Psoas muscle (tissue), 8 donors: ENCODE data around the gene ZHX3. TPM values are rescaled to one million over a fixed set of nuclear protein-coding genes. Genes with fewer than 3 reads are reported as not detected.
A peak's percentile ranks its signal among the peaks of the same experiment; 100 is the strongest.

ENCODE experiments used
- ATAC-seq, 4 donors: fragments of 200-7000 bp; cut with Tn5 transposase; one replicate each; pipeline ENCODE4 v1.9.1; 2020; ENCODE audit warnings: moderate library complexity in 3 of 4, mild to moderate bottlenecking in 2 of 4
- DNase-seq, 2 donors: peaks; one replicate each; pipeline ENCODE4 v3.0.0-alpha.2; 2020
- H3K27ac ChIP-seq: fragments of 200-600 bp; one replicate; pipeline ENCODE4 v1.8.0; 2022
- H3K27me3 ChIP-seq, 3 donors: fragments of 200-600 bp in 1 of 3; one replicate each; pipeline versions ENCODE4 v1.6.1 to v1.8.0; 2013 to 2022; ENCODE audit warnings: low read length in 2 of 3, mild to moderate bottlenecking in 2 of 3, moderate library complexity in 1 of 3; ENCODE audit not compliant: insufficient read depth in 3 of 3
- H3K36me3 ChIP-seq, 2 donors: fragments of 200-600 bp in 1 of 2; one replicate each; pipeline versions ENCODE4 v1.6.1 to v1.8.0; 2013 to 2022; ENCODE audit warnings: low read depth in 1 of 2, mild to moderate bottlenecking in 1 of 2, moderate library complexity in 1 of 2; ENCODE audit not compliant: insufficient read depth in 1 of 2
- H3K4me1 ChIP-seq: fragments of 200-600 bp; one replicate; pipeline ENCODE4 v1.8.0; 2022
- H3K4me3 ChIP-seq: fragments of 200-600 bp; one replicate; pipeline ENCODE4 v1.8.0; 2022; ENCODE audit warnings: mild to moderate bottlenecking
- H3K9me3 ChIP-seq: fragments of 200-600 bp; one replicate; pipeline ENCODE4 v1.8.0; 2022
- CTCF ChIP-seq: fragments of 200-600 bp; IDR thresholded peaks from one replicate; pipeline ENCODE4 v1.8.0; 2022; ENCODE audit warnings: antibody characterized with exemption
- WGBS, 3 donors: extraction: QIAGEN DNeasy Blood & Tissue Kit; methylation state at CpG; one replicate each; pipeline versions ENCODE4 v1.1.6 to v1.1.7; 2013; 5-methylcytosine and 5-hydroxymethylcytosine counted together
- intact Hi-C, 2 donors: fragments of 100-400 bp; cut with DNase I; formaldehyde crosslinking; loops; one replicate each; pipeline versions ENCODE4 v1.11.0 to v1.14.2; 2022
- polyA plus RNA-seq, 3 donors: library from polyadenylated mRNA; stranded (reverse); fragments of 200-250 nt; gene quantifications; one replicate each; pipeline ENCODE4 v1.2.3, GENCODE V29; 2013
- total RNA-seq, 4 donors: library from RNA; stranded (reverse); fragmentation: NEBNext Ultra II Directional in 2 of 4; extraction: Animal tissue kit (Norgen Biotek cat#: 25700) in 2 of 4; gene quantifications; one replicate each; pipeline versions ENCODE4 v1.2.1 to v1.2.4, GENCODE V29; 2021 to 2023
- donor health status: healthy with polysubstance abuse.
- donor health status: DM: no; HTN: no; CAD: no; lungs with moderate emphysema.
- donor health status: Bipolar disorder and iron deficiency.
- donor health status: healthy.
- donor health status: DM: yes; HTN: yes; CAD: no.
- donor health status: DM: no; HTN: no; CAD: no.
- donor health status: DM: no; HTN: no; CAD: no.
- donor health status: DM: yes; HTN: yes; CAD: no.

The ZHX3 gene
- total and polyA plus RNA-seq, 7 donors, result 7.0 to 47.7 (median 39.6) TPM

- Histone ChIP-seq H3K4me3 (no peak overlapping the region), H3K9me3 (no peaks in the 10 kb centered on the region), H3K36me3 (no peaks in the 10 kb centered on the region), H3K27me3 (no peaks in the 10 kb centered on the region), H3K27ac (no peak overlapping the region), H3K4me1 (peaks cover 7% of the 10 kb centered on the region)
- ATAC-seq, result no peak
- 90 to 95% (median 94%) methylated on average over 7 of the region's 7 CpGs for WGBS, 3 donors
- intact Hi-C loops, result no loop called here
- no peak for TF ChIP-seq CTCF
- no peak for DNase-seq
Measured at GRCh38 chr20:41349943-41350342, 32.4 kb upstream of the ZHX3 start.

GRCh38 chr20:41349266-41349665 lies 31.7 kb upstream of the ZHX3 start:
- no peak overlapping the region for H3K27ac ChIP-seq
- intact Hi-C loops, result no loop called here
- ATAC-seq, result peak in 1 of 4 donors; percentile 51

GRCh38 chr20:41348430-41349172 lies 31.1 kb upstream of the ZHX3 start:
- Histone ChIP-seq H3K36me3 (no peaks in the 10 kb centered on the region), H3K27ac (no peak overlapping the region), H3K27me3 (no peaks in the 10 kb centered on the region), H3K9me3 (no peaks in the 10 kb centered on the region), H3K4me3 (no peak overlapping the region), H3K4me1 (peaks cover 7% of the 10 kb centered on the region)
- no peak for TF ChIP-seq CTCF
- WGBS, 3 donors, result 58 to 72% (median 61%) methylated on average over 13 of the region's 13 CpGs
- ATAC-seq, result peak in 2 of 4 donors; percentile 66 to 83
- no peak for DNase-seq
- intact Hi-C loops, result no loop called here

More at GRCh38 chr20:41349266-41349665, 31.7 kb upstream of the ZHX3 start:
- H3K4me3 ChIP-seq, result no peak overlapping the region
- H3K27me3 ChIP-seq, result no peaks in the 10 kb centered on the region
- WGBS, 3 donors, result 87 to 95% (median 91%) methylated on average over 2 of the region's 2 CpGs
- peaks cover 7% of the 10 kb centered on the region for H3K4me1 ChIP-seq
- H3K36me3 ChIP-seq, result no peaks in the 10 kb centered on the region
- H3K9me3 ChIP-seq, result no peaks in the 10 kb centered on the region
- DNase-seq, result no peak
- TF ChIP-seq CTCF, result no peak

- Histone ChIP-seq H3K4me1 (peaks cover 7% of the 10 kb centered on the region), H3K9me3 (no peaks in the 10 kb centered on the region), H3K4me3 (no peak overlapping the region), H3K27ac (no peak overlapping the region), H3K36me3 (no peaks in the 10 kb centered on the region), H3K27me3 (no peaks in the 10 kb centered on the region)
- intact Hi-C loops, result no loop called here
- WGBS, 3 donors, result 77 to 81% (median 77%) methylated on average over 12 to 13 of the region's 13 CpGs
- no peak for TF ChIP-seq CTCF
- no peak for DNase-seq
- ATAC-seq, result peak in 2 of 4 donors; percentile 2 to 33
Measured at GRCh38 chr20:41347523-41348429, 30.2 kb upstream of the ZHX3 start.
